Measurements from ENCODE around the gene IGSF8. TPM values are rescaled to one million over a fixed set of nuclear protein-coding genes. Genes with fewer than 3 reads are reported as not detected.
"Not testable (repeated sequence)": the region's sequence is repeated elsewhere in the genome, so short reads cannot be mapped to it uniquely, and the experiment has no call there.

Gene IGSF8
- polyA plus RNA-seq, 1 of the 3 experiments (the other 2 are of a cell fraction) = 67.9 TPM

- Histone ChIP-seq H2AFZ (ENCODE audit: low read depth) (no peak overlapping the region), H3F3A (replicated peaks; ENCODE audit: insufficient read depth) (no peaks in the 10 kb centered on the region), H3K27me3 (ENCODE audit: insufficient read depth) (peaks cover 9% of the 10 kb centered on the region; the same call in 1 of the 2 replicates), H3K79me2 (ENCODE audit: insufficient read depth) (no peaks in the 10 kb centered on the region), H3K4me2 (no peak overlapping the region), H4K20me1 (ENCODE audit: insufficient read depth) (no peaks in the 10 kb centered on the region), H3K27ac (ENCODE audit: low read depth in 2 of 2, low read length in 1 of 2) (no peak overlapping the region), H3K4me1 (ENCODE audit: control insufficient read depth in 1 of 2, insufficient read depth in 2 of 2, low read depth in 1 of 2, low read length in 1 of 2) (peaks cover 0 to 6% of the 10 kb centered on the region in 2 experiments; a peak in 1 of 4 replicates), H3K9me2 (no peaks in the 10 kb centered on the region), H3K9ac (no peak overlapping the region), H3K9me3 (no peaks in the 10 kb centered on the region), H3K36me3 (replicated peaks in 1 of 2; ENCODE audit: control insufficient read depth in 1 of 2, insufficient read depth in 2 of 2, low read length in 1 of 2) (no peaks in the 10 kb centered on the region), H3K4me3 (ENCODE audit: low read depth in 2 of 2, low read length in 1 of 2) (no peak overlapping the region)
- no peak for DNase-seq
- ChIA-PET POLR2A (no interaction called here), CTCF (interaction anchor here (1.2 to 2.9 kb wide), 2 partner anchors 11 to 106 kb away, joined by 4 to 13 read pairs; no protein-coding TSS in a partner anchor)
- 84% methylated on average over 10 of the region's 12 CpGs for WGBS (ENCODE audit: low lambda C conversion rate)
- TF ChIP-seq MXI1 (IDR thresholded peaks at IDR 0.05; ENCODE audit: low read depth, low read length) = no peak
- TF ChIP-seq, protein P1, sequence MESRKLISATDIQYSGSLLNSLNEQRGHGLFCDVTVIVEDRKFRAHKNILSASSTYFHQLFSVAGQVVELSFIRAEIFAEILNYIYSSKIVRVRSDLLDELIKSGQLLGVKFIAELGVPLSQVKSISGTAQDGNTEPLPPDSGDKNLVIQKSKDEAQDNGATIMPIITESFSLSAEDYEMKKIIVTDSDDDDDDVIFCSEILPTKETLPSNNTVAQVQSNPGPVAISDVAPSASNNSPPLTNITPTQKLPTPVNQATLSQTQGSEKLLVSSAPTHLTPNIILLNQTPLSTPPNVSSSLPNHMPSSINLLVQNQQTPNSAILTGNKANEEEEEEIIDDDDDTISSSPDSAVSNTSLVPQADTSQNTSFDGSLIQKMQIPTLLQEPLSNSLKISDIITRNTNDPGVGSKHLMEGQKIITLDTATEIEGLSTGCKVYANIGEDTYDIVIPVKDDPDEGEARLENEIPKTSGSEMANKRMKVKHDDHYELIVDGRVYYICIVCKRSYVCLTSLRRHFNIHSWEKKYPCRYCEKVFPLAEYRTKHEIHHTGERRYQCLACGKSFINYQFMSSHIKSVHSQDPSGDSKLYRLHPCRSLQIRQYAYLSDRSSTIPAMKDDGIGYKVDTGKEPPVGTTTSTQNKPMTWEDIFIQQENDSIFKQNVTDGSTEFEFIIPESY (IDR thresholded peaks at IDR 0.05; ENCODE audit: borderline replicate concordance, low read depth) = no peak
- no peak for TF ChIP-seq SIN3A (IDR thresholded peaks at IDR 0.05; ENCODE audit: borderline replicate concordance, low read depth, low read length)
- no peak for TF ChIP-seq FOXJ3 (CRISPR knock-in tag; IDR thresholded peaks at IDR 0.05)
- no peak for TF ChIP-seq EP300 (IDR thresholded peaks at IDR 0.05; ENCODE audit: borderline replicate concordance in 1 of 2, low read depth in 1 of 2, low read length in 1 of 2)
- TF ChIP-seq CTCF (IDR thresholded peaks at IDR 0.05) = no peak
- TF ChIP-seq NFIC (IDR thresholded peaks at IDR 0.05; ENCODE audit: borderline replicate concordance) = no peak
- TF ChIP-seq RFX5 (IDR thresholded peaks at IDR 0.05; ENCODE audit: low read length) = no peak
- TF ChIP-seq SMC3 (IDR thresholded peaks at IDR 0.05; ENCODE audit: low read depth, low read length) = no peak
- TF ChIP-seq TAF1 (IDR thresholded peaks at IDR 0.05; ENCODE audit: borderline replicate concordance, low read depth, low read length) = no peak
- TF ChIP-seq REST (IDR thresholded peaks at IDR 0.05; ENCODE audit: low read depth, low read length) = no peak
- TF ChIP-seq JUND (IDR thresholded peaks at IDR 0.05) = no peak
- no peak for TF ChIP-seq CHD2 (IDR thresholded peaks at IDR 0.05; ENCODE audit: low read length, partially characterized antibody)
- TF ChIP-seq, protein P2, sequence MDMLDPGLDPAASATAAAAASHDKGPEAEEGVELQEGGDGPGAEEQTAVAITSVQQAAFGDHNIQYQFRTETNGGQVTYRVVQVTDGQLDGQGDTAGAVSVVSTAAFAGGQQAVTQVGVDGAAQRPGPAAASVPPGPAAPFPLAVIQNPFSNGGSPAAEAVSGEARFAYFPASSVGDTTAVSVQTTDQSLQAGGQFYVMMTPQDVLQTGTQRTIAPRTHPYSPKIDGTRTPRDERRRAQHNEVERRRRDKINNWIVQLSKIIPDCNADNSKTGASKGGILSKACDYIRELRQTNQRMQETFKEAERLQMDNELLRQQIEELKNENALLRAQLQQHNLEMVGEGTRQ (IDR thresholded peaks at IDR 0.05; ENCODE audit: borderline replicate concordance, low read depth, low read length) = no peak
- no peak for TF ChIP-seq TEAD4 (IDR thresholded peaks at IDR 0.05; ENCODE audit: borderline replicate concordance, insufficient read depth)
- TF ChIP-seq RXRA (IDR thresholded peaks at IDR 0.05; ENCODE audit: borderline replicate concordance, low read depth) = no peak
These were observed 13.9 kb upstream of the IGSF8 start for GRCh38 chr1:160112357-160112756.

DNA sequence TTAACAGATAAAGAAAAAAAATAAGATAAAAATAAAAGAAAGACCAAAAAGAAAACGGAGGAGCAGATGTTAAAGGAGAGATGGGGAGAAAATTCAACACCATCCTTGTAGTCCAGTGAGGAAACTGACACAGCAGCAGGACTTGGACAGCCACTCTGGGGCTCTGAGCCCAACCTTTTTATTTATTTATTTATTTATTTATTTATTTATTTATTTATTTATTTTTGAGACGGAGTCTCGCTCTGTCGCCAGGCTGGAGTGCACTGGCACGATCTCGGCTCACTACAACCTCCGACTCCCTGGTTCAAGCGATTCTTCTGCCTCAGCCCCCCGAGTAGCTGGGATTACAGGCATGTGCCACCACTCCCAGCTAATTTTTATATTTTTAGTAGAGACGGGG lies 13.0 kb upstream of the IGSF8 start:
- DNase-seq; H3K4me2 ChIP-seq; H3K4me3 ChIP-seq (ENCODE audit: low read depth in 2 of 2, low read length in 1 of 2); H3K4me1 ChIP-seq (ENCODE audit: control insufficient read depth in 1 of 2, insufficient read depth in 2 of 2, low read depth in 1 of 2, low read length in 1 of 2); H3K9ac ChIP-seq; H3K79me2 ChIP-seq (ENCODE audit: insufficient read depth); H4K20me1 ChIP-seq (ENCODE audit: insufficient read depth); H3K27me3 ChIP-seq (ENCODE audit: insufficient read depth); H3K9me3 ChIP-seq; H2AFZ ChIP-seq (ENCODE audit: low read depth); POLR2A ChIA-PET; H3K36me3 ChIP-seq (replicated peaks in 1 of 2; ENCODE audit: control insufficient read depth in 1 of 2, insufficient read depth in 2 of 2, low read length in 1 of 2); H3F3A ChIP-seq (replicated peaks; ENCODE audit: insufficient read depth); H3K9me2 ChIP-seq; H3K27ac ChIP-seq (ENCODE audit: low read depth in 2 of 2, low read length in 1 of 2): not testable (repeated sequence)
- 86% methylated on average over 10 of the region's 10 CpGs for WGBS (ENCODE audit: low lambda C conversion rate)
- CTCF ChIA-PET = interaction anchor here (1.2 to 2.9 kb wide), 2 partner anchors 10 to 82 kb away, joined by 3 to 13 read pairs; no protein-coding TSS in a partner anchor

Data from SK-N-SH (cell line).